Pulmonary artery endothelial cell (primary cell): ENCODE measurements around the gene C6orf120. TPM values are rescaled to one million over a fixed set of nuclear protein-coding genes. Genes with fewer than 3 reads are reported as not detected.
A peak's percentile ranks its signal among the peaks of the same experiment; 100 is the strongest.

Experiments
- DNase-seq: peaks from one replicate; pipeline ENCODE4 v3.0.0-alpha.2; 2011; ENCODE audit warnings: low read depth, low spot score
- total RNA-seq: library from RNA; depleted of rRNA; stranded (reverse); fragments of >200 nt; gene quantifications from 2 replicates; pipeline ENCODE4 v1.2.3, GENCODE V29; 2014

C6orf120 gene
- total RNA-seq, result 24.3 and 26.6 TPM in 2 replicates

- peak; percentile 88 for DNase-seq
These were observed at the start of gene C6orf120, which contains the start of gene WDR27 for GRCh38 chr6:169701954-169702839. C6orf120 (plus strand) TSS chr6:169702126; CDS start chr6:169702460, 334 bp downstream. WDR27 (minus strand) TSS chr6:169702029; CDS start chr6:169689005, 13,024 bp downstream.

GRCh38 chr6:169652896-169653295 is 49.0 kb upstream of the C6orf120 start:
- no peak for DNase-seq

- no peak for DNase-seq
These were observed 48.2 kb upstream of the C6orf120 start for GRCh38 chr6:169653691-169654090.

- DNase-seq, result peak; percentile 32
These were observed 47.1 kb upstream of the C6orf120 start for GRCh38 chr6:169654598-169655391.

GRCh38 chr6:169656546-169657283 is 45.2 kb upstream of the C6orf120 start:
- no peak for DNase-seq

- DNase-seq, result no peak
These were observed 44.7 kb upstream of the C6orf120 start for GRCh38 chr6:169657284-169657610.

GRCh38 chr6:169659820-169660610 is 41.9 kb upstream of the C6orf120 start:
- DNase-seq, result no peak

- DNase-seq, result no peak
These were observed 41.1 kb upstream of the C6orf120 start for GRCh38 chr6:169660751-169661390.

- no peak for DNase-seq
These were observed 40.6 kb upstream of the C6orf120 start for GRCh38 chr6:169661391-169661756.

GRCh38 chr6:169663468-169663867 is 38.5 kb upstream of the C6orf120 start:
- no peak for DNase-seq

GRCh38 chr6:169664227-169664626 is 37.7 kb upstream of the C6orf120 start:
- no peak for DNase-seq

- DNase-seq, result no peak
These were observed 36.6 kb upstream of the C6orf120 start for GRCh38 chr6:169665289-169665688.

- no peak for DNase-seq
These were observed 35.5 kb upstream of the C6orf120 start for GRCh38 chr6:169666441-169666840.

GRCh38 chr6:169667716-169668115 is 34.2 kb upstream of the C6orf120 start:
- no peak for DNase-seq

- DNase-seq, result no peak
These were observed 33.6 kb upstream of the C6orf120 start for GRCh38 chr6:169668203-169668847.

GRCh38 chr6:169669147-169669546 is 32.8 kb upstream of the C6orf120 start:
- peak; percentile 32 for DNase-seq

- peak; percentile 89 for DNase-seq
These were observed 32.0 kb upstream of the C6orf120 start for GRCh38 chr6:169669889-169670288.

- DNase-seq, result no peak
These were observed 30.4 kb upstream of the C6orf120 start for GRCh38 chr6:169671563-169671962.

GRCh38 chr6:169675011-169675410 is 26.9 kb upstream of the C6orf120 start:
- DNase-seq, result no peak

GRCh38 chr6:169677096-169677495 is 24.8 kb upstream of the C6orf120 start:
- DNase-seq, result no peak
